WI38 (cell line): ENCODE measurements around the gene LHX1.

ENCODE experiments used
- H3K4me3 ChIP-seq: 2 replicates; pipeline ENCODE4 v1.5.1; 2011; ENCODE audit warnings: low read depth, mild to moderate bottlenecking, control low read depth, low read length
- TF ChIP-seq, protein P1 (sequence below): IDR thresholded peaks from 2 replicates; pipeline ENCODE4 v1.5.1; 2012; ENCODE audit warnings: low read depth, mild to moderate bottlenecking, control low read depth, low read length

LHX1 gene

DNA sequence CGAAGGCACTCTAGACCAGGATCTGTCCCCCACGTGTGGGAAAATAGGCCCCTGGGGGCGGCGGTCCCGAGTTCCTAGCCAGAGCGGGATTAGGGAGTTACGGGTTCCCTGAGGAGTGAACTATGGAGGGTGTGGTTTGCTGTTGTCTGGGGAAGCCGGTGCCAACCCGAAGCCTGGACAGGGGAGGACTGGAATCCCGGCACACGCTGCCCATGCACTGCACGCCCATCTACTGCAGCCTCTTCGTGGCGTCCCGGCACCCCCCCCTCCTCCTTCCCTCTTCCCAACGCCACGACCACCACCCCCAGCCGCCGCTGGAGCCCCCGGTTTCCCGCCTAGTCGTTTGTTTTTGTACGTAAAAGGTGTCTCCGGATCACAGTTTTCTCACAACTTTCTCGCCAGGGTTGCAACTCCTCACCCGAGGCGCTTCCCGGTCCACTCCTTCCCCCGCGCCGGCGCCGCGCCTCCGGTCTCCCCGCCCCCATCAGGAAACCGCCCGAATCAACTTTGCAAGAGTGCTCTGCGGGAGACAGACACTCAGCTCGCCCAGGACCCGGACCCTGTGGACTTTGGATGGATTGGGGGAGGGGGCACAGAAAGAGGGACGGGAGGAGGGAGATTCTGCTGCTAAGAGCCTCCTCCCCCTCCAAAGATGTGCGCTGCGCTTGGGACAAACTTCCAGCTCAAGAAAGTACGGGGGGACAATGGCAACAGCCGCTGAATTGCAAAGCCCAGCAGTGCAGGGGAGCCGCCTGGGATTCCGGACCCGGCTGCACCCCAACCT, 1.4 kb upstream of the LHX1 start:
- H3K4me3 ChIP-seq = no peak overlapping the region
- TF ChIP-seq, protein P1, sequence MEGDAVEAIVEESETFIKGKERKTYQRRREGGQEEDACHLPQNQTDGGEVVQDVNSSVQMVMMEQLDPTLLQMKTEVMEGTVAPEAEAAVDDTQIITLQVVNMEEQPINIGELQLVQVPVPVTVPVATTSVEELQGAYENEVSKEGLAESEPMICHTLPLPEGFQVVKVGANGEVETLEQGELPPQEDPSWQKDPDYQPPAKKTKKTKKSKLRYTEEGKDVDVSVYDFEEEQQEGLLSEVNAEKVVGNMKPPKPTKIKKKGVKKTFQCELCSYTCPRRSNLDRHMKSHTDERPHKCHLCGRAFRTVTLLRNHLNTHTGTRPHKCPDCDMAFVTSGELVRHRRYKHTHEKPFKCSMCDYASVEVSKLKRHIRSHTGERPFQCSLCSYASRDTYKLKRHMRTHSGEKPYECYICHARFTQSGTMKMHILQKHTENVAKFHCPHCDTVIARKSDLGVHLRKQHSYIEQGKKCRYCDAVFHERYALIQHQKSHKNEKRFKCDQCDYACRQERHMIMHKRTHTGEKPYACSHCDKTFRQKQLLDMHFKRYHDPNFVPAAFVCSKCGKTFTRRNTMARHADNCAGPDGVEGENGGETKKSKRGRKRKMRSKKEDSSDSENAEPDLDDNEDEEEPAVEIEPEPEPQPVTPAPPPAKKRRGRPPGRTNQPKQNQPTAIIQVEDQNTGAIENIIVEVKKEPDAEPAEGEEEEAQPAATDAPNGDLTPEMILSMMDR = no peak

DNA sequence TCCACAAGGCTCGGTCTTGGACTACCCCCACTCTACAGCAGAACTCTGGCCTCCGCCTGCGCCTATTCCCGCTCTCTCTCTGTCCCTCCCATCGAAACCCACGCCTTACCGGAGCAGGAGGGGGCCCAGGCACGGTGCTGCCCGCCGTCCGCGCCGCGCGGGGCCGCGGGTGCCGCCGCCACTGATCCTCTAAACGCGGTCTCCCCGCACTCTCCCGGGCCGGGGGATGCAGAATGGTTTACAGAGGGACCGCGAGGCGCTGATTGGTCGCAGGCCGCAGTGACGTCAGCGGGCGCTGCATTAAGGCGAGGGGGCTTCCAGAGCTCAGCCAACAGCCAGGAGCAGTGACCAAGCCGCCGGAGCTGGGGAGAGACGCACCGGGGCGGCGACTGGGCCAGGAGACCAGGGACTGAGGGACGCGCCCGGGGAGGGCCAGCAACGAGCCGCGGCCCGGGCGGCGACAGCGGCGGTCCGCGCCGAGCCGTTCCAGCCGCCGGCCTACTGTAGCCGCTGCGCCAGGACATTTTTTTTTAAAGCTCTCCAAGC, 747 bp upstream of the LHX1 start:
- TF ChIP-seq, protein P1 = no peak
- no peak overlapping the region for H3K4me3 ChIP-seq

DNA sequence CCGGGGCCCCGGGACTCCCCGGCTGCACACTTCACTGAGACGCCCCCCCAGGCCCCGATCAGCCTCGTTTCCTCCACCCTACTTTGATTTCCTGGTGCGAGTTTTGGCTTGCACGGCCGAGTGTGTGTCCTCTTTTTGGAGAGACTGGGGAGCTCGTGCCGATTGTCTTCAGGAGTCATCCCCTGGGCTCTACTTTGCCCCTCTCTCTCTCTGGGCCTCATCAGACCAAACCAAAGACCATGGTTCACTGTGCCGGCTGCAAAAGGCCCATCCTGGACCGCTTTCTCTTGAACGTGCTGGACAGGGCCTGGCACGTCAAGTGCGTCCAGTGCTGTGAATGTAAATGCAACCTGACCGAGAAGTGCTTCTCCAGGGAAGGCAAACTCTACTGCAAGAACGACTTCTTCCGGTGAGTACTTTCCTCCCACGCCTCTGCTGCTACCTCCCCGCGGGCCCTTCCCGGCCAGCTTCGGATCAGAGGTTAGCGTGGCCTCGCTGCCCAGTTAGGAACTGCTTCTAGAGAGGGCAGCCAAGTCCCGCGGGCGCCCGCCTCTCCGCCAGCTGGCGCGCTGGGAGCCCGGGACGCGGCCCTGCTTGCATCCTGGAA, 787 bp downstream of the LHX1 start:
- TF ChIP-seq, protein P1 = no peak
- no peak overlapping the region for H3K4me3 ChIP-seq

DNA sequence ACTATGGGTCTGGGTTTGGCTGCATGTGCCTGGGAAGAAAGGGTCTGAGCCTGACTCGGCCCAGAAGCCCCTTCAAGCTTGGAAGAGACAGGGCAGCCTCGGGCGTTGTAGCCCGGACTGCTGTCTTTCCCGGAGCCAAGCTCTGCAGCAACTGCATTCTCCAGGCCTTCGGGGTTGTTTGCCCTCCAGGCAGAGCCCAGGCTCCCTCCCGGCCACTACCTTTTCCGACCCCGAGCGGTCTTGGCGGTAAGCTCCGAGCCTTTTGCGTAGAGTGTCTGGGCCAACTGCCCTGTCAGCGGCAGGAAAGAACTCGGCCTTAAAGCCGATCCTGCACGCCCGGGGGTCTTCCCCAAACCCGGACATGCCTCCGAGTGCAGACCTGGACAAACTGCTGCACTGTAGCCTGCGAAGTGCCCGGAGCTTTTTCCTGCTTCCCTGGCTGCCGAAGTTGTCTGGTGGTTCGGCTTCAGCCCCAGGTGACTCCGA, 1.3 kb downstream of the LHX1 start:
- H3K4me3 ChIP-seq = no peak overlapping the region
- TF ChIP-seq, protein P1 = no peak

GRCh38 chr17:36939052-36939801, 2.0 kb downstream of the LHX1 start:
- TF ChIP-seq, protein P1 = no peak
- no peak overlapping the region for H3K4me3 ChIP-seq

DNA sequence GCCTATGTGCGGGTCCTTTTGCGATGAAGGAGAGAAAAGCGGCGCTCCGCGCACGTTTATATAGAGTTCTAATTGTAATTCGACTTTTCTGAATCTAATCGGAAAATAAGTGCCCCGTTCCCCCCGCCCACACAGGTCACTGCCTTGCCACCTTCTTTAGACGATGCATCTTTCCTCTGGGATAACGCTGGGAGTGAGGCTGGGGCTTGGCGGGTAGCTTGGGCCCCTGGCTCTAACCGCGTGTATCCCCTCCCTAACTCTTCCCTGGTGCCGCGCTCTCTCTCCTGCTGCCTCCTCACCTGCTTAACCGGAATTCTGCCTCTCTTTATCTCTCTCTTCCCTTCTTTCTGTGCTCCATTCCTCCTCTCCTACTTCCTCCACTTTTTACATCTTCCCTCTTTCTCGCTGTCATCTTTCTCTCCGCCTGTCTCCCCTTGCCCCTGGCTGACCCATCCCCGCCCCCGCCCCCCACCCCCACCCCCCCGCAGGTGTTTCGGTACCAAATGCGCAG, 2.6 kb downstream of the LHX1 start:
- TF ChIP-seq, protein P1 = no peak
- no peak overlapping the region for H3K4me3 ChIP-seq
